Measurements from ENCODE around the gene TBCD. TPM values are rescaled to one million over a fixed set of nuclear protein-coding genes. Genes with fewer than 3 reads are reported as not detected.

TBCD gene
- total and polyA plus RNA-seq, 2 donors (not counting 1 experiment from before 2014, with no cell fraction given): 22.1 to 36.7 TPM

DNA sequence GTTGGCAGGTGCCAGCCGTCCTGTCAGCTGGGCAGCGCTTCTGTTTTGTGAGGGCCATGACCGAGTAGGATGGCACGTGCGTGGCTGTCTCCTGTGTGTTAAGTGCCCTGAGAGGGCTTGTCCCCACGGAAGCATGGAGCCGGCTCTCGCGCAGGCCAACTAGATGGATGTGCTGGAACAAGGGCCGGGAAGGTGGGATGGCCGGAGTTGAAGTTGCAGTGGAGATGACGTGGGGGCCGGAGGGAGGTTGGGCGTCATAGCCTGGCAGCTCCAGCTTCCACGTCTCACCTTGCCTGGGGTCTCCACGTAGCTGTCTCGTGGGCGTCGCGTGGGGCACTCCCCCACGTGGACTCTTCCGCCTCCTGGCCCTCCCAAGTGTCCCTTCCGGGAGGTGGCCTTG is 27.7 kb downstream of the TBCD start:
- peaks cover 11% of the 10 kb centered on the region for H3K36me3 ChIP-seq (ENCODE audit: control insufficient read depth, insufficient read depth, low read length)
- no peaks in the 10 kb centered on the region for H3K27me3 ChIP-seq (ENCODE audit: control insufficient read depth, insufficient read depth, low read length)
- H4K20me1 ChIP-seq (ENCODE audit: control insufficient read depth, extremely low read depth, insufficient read depth, low read length): no peaks in the 10 kb centered on the region
- no peaks in the 10 kb centered on the region for H3K9me3 ChIP-seq (ENCODE audit: control insufficient read depth, insufficient read depth, low read depth, low read length)
- no peak overlapping the region for H3K4me2 ChIP-seq (ENCODE audit: extremely low read depth, insufficient read depth, low read length)
- no peak overlapping the region for H3K9ac ChIP-seq (ENCODE audit: insufficient read depth, low read length)
- no peak overlapping the region for H3K4me3 ChIP-seq (replicated peaks in 1 of 4; ENCODE audit: control extremely low read depth in 1 of 4, insufficient read depth in 1 of 4, low read depth in 3 of 4, low read length in 4 of 4)
- H3K27ac ChIP-seq (ENCODE audit: insufficient read depth, low read length): no peak overlapping the region
- DNase-seq (ENCODE audit: low read depth in 2 of 2): no peak
- no peak overlapping the region for H2AFZ ChIP-seq (ENCODE audit: low read length)
- TF ChIP-seq, protein P1, sequence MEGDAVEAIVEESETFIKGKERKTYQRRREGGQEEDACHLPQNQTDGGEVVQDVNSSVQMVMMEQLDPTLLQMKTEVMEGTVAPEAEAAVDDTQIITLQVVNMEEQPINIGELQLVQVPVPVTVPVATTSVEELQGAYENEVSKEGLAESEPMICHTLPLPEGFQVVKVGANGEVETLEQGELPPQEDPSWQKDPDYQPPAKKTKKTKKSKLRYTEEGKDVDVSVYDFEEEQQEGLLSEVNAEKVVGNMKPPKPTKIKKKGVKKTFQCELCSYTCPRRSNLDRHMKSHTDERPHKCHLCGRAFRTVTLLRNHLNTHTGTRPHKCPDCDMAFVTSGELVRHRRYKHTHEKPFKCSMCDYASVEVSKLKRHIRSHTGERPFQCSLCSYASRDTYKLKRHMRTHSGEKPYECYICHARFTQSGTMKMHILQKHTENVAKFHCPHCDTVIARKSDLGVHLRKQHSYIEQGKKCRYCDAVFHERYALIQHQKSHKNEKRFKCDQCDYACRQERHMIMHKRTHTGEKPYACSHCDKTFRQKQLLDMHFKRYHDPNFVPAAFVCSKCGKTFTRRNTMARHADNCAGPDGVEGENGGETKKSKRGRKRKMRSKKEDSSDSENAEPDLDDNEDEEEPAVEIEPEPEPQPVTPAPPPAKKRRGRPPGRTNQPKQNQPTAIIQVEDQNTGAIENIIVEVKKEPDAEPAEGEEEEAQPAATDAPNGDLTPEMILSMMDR (conservative IDR thresholded peaks at IDR 0.05 in 1 of 2, IDR thresholded peaks at IDR 0.05 in 1 of 2; ENCODE audit: low read depth in 1 of 2, low read length in 2 of 2): no peak
- TF ChIP-seq EZH2 (IDR thresholded peaks at IDR 0.05; ENCODE audit: low read length, missing control alignments): no peak
- peaks cover 2% of the 10 kb centered on the region for H3K4me1 ChIP-seq (ENCODE audit: control insufficient read depth, extremely low read depth, insufficient read depth, low read length)
- no peaks in the 10 kb centered on the region for H3K79me2 ChIP-seq (ENCODE audit: control insufficient read depth, insufficient read depth, low read length)

DNA sequence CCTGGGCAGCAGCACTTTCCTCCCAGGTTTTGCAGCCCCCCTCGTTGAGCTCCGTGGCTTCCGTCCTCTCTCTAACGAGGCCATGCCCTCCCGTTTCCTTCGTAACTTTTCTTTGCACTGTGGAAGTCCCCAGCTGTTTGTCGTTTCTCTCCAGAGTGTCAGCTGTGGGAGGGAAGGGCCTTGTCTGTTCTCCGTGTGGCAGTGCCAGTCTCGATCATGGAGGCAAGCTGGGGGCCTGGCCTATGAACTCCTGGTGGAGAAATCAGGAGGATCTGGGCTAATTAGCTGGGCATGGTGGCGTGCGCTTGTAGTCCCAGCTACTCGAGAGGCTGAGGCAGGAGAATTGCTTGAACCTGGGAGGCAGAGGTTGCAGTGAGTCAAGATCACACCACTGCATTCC is 28.3 kb downstream of the TBCD start:
- H3K4me3 ChIP-seq (replicated peaks in 1 of 4; ENCODE audit: control extremely low read depth in 1 of 4, insufficient read depth in 1 of 4, low read depth in 3 of 4, low read length in 4 of 4): no peak overlapping the region
- H3K27me3 ChIP-seq (ENCODE audit: control insufficient read depth, insufficient read depth, low read length): no peaks in the 10 kb centered on the region
- no peak overlapping the region for H3K27ac ChIP-seq (ENCODE audit: insufficient read depth, low read length)
- no peaks in the 10 kb centered on the region for H3K79me2 ChIP-seq (ENCODE audit: control insufficient read depth, insufficient read depth, low read length)
- H3K4me1 ChIP-seq (ENCODE audit: control insufficient read depth, extremely low read depth, insufficient read depth, low read length): peaks cover 2% of the 10 kb centered on the region
- no peak overlapping the region for H3K9ac ChIP-seq (ENCODE audit: insufficient read depth, low read length)
- H3K4me2 ChIP-seq (ENCODE audit: extremely low read depth, insufficient read depth, low read length): no peak overlapping the region
- H3K36me3 ChIP-seq (ENCODE audit: control insufficient read depth, insufficient read depth, low read length): peaks cover 13% of the 10 kb centered on the region
- H4K20me1 ChIP-seq (ENCODE audit: control insufficient read depth, extremely low read depth, insufficient read depth, low read length): no peaks in the 10 kb centered on the region
- TF ChIP-seq, protein P1 (conservative IDR thresholded peaks at IDR 0.05 in 1 of 2, IDR thresholded peaks at IDR 0.05 in 1 of 2; ENCODE audit: low read depth in 1 of 2, low read length in 2 of 2): no peak
- TF ChIP-seq EZH2 (IDR thresholded peaks at IDR 0.05; ENCODE audit: low read length, missing control alignments): no peak
- H3K9me3 ChIP-seq (ENCODE audit: control insufficient read depth, insufficient read depth, low read depth, low read length): no peaks in the 10 kb centered on the region
- H2AFZ ChIP-seq (ENCODE audit: low read length): no peak overlapping the region
- no peak for DNase-seq (ENCODE audit: low read depth in 2 of 2)

- no peak overlapping the region for H3K27ac ChIP-seq (ENCODE audit: insufficient read depth, low read length)
- peaks cover 12% of the 10 kb centered on the region for H3K36me3 ChIP-seq (ENCODE audit: control insufficient read depth, insufficient read depth, low read length)
- no peaks in the 10 kb centered on the region for H4K20me1 ChIP-seq (ENCODE audit: control insufficient read depth, extremely low read depth, insufficient read depth, low read length)
- no peak overlapping the region for H3K4me2 ChIP-seq (ENCODE audit: extremely low read depth, insufficient read depth, low read length)
- H3K9ac ChIP-seq (ENCODE audit: insufficient read depth, low read length): no peak overlapping the region
- H3K4me1 ChIP-seq (ENCODE audit: control insufficient read depth, extremely low read depth, insufficient read depth, low read length): peaks cover 2% of the 10 kb centered on the region
- H3K4me3 ChIP-seq (replicated peaks in 1 of 4; ENCODE audit: control extremely low read depth in 1 of 4, insufficient read depth in 1 of 4, low read depth in 3 of 4, low read length in 4 of 4): no peak overlapping the region
- no peaks in the 10 kb centered on the region for H3K79me2 ChIP-seq (ENCODE audit: control insufficient read depth, insufficient read depth, low read length)
- no peak for DNase-seq (ENCODE audit: low read depth in 2 of 2)
- TF ChIP-seq EZH2 (IDR thresholded peaks at IDR 0.05; ENCODE audit: low read length, missing control alignments): no peak
- TF ChIP-seq, protein P1 (conservative IDR thresholded peaks at IDR 0.05 in 1 of 2, IDR thresholded peaks at IDR 0.05 in 1 of 2; ENCODE audit: low read depth in 1 of 2, low read length in 2 of 2): no peak
- no peak overlapping the region for H2AFZ ChIP-seq (ENCODE audit: low read length)
- H3K27me3 ChIP-seq (ENCODE audit: control insufficient read depth, insufficient read depth, low read length): no peaks in the 10 kb centered on the region
- H3K9me3 ChIP-seq (ENCODE audit: control insufficient read depth, insufficient read depth, low read depth, low read length): no peaks in the 10 kb centered on the region
These were observed 29.4 kb downstream of the TBCD start for GRCh38 chr17:82780971-82781893.

All from fibroblast of lung (primary cell).